HG03439 (cell line): ENCODE results near the gene VAV2.
"Not testable (repeated sequence)": the region's sequence is repeated elsewhere in the genome, so short reads cannot be mapped to it uniquely, and the experiment has no call there.

Experiments
- ATAC-seq: cut with Tn5 transposase; IDR thresholded peaks from one replicate; pipeline ENCODE4 v1.9.1; 2021; ENCODE audit warnings: mild to moderate bottlenecking, moderate library complexity; ENCODE audit not compliant: unreplicated experiment

Gene VAV2

DNA sequence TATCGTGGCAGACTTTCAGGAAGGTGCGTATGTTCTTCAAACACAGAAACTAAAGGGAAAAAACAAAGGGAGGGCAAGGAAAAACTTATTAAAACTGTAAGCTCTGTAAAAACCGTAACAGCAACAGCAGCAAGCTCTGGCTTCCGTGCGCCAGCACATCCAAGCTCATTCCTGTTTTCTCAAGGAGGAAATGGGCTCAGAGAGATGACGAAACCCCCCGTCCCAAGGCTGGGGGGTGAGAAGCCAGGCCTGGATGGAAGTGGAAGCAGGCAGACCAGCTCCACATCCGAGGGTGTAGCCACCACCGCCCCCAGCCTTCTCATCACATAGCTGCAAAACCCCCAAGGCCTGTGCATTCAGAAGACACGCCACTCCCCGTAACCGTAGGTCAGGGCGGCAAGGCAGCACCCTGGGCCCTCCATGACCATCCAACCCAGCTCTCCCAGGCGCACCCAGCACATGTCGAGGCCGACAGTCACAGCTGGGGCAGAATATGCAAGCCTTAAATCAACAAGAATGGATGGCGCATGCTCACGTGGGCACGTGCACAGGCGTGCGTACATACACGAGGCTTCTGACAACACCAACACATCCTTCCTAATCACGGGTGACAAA is 52.8 kb downstream of the VAV2 start:
- no peak for ATAC-seq

DNA sequence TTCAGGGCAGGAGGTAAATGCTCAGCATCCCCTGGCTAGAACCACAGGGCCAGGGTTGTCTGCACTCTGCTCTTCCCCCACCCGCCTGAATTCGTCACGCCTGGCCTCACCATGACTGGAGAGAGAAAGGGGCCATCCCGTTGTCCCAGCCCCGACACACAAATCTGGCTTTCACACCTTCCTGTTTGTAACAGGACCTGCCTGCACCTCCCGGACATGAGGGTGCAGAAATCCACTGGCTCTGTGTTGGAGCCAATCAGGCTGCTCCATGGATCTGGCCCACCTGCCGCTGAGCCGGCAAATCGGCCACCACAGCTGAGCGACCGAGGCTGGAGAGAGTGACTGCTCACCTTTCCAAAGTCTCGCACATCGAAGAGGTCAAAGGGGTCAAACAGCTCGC is 53.4 kb downstream of the VAV2 start:
- no peak for ATAC-seq

- no peak for ATAC-seq
These were observed 54.0 kb downstream of the VAV2 start for GRCh38 chr9:133938086-133938485.

DNA sequence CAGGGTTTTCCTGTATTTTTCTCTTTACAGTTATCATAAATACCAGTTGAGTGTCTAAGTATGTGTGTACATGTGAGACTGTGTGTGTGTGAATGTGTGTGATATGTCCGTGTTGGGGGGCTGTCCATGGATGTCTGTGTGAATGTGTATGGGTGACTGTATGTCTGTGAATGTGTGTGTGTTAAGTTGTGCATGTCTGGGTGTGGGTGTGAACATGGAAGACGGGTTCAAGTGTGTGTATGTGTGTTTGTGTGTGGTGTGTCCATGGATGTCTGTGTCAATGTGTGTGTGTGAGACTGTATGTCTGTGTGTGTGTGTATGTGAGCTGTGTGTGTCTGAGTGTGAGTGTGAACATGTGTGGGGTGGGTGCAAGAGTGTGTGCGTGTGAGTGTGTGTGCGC is 55.0 kb downstream of the VAV2 start:
- no peak for ATAC-seq

DNA sequence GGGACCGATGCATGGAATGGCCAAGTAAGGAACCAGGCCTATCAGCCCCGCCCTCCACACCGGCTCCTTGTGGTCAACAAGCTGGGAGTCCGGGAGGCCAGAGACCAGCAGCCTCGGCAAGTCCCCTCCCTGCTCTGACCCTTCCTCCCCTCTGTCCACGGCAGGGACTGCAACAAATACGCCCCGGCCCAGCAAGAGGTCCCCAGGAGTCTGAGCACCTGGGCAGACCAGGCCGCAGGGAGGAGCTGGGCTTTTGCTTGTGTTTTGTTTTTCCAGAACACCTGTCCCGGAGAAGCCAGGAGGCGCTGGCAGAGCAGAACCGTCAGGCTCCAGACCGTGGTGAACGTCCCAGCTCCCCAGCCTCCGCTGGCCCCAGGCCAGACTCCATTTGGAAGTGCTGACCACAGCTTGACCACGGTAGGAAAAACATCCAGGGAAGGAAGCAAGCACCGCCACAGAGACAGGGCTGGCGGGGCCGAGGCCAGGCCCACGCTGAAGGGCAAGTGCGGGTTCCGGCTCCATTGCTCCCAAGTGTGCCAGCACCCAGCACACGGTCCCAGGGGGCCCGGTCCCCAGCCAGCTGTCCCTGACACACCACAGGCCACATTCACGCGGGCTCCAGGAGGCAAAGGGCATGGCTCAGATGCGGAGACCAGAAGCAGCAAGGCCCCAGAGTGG is 56.7 kb downstream of the VAV2 start:
- ATAC-seq, result no peak

DNA sequence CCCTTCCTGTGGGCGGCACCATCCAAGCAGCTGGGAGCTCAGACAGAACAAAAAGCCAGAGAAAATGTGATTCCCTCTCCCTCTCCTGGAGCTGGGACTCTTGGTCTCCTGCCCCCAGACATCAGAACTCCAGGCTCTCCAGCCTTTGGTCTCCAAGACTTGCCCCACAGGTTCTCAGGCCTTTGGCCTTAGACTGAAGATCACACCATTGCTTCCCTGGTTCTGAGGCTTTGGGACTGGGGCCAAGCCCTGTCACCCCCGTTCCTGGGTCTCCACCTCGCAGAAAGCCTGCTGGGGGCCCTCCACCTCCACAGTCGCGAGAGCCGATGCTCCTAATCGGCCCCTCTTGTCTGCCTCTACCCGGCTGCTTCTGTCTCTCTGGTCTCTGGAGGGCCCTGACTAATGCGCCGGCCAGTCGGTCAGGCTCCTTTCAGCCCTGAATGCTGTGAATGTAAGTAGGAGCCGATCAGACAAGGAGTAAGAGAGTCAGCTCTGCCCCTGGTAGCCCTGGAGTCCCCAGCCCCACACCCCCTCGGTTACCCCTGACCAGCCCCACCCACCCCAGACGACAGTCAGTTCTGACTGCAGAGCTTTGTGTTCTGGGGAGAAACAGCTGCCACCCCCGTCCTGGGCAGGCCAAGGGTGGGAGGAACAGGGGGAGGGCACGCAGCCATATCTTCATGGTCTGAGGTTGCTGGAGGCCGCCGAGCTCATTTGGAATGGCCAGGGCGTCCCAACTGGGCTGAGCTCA is 57.5 kb downstream of the VAV2 start:
- no peak for ATAC-seq

DNA sequence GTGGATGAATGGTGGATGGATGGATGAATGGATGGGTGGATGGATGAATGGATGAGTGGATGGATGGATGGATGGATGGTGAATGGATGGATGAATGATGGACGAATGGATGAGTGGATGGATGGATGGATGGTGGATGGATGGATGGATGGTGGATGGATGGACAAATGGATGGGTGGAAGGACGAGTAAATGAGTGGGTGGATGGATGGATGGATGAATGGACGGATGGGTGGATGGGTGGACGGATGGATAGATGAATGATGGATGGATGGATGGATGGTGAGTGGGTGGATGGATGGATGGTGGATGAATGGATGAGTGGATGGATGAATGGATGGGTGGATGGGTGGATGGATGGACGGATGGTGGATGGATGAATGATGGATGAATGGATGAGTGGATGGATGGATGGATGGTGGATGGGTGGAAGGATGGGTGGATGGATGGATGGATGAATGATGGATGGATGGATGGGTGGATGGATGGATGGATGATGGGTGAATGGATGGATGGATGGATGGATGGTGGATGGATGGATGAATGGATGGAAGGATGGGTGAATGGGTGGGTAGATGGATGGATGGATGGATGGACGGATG is 58.6 kb downstream of the VAV2 start:
- ATAC-seq, result no peak

DNA sequence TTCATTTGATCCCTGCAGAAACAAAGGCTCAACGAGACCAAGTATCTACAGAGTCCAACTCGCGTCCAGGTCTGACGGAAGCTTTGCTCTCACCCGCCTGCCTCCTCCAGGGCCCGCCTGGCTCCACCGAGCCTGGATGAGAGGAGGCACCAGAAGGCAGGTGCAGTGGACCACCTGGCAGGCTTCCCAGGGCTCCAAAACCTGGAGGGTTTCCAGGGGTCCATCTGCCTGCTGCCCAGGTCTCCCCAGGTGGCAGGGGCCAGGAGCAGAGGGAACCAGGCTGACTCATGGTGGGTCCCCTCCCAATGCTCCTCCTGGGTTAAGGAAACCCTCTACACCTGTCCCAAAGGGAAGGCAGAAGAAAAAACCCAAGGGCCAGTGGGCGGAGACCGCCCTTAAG is 59.5 kb downstream of the VAV2 start:
- no peak for ATAC-seq

GRCh38 chr9:133932181-133932580 is 59.9 kb downstream of the VAV2 start:
- ATAC-seq, result no peak

GRCh38 chr9:133930682-133931485 is 61.2 kb downstream of the VAV2 start:
- ATAC-seq, result no peak

GRCh38 chr9:133930046-133930681 is 62.0 kb downstream of the VAV2 start:
- no peak for ATAC-seq

DNA sequence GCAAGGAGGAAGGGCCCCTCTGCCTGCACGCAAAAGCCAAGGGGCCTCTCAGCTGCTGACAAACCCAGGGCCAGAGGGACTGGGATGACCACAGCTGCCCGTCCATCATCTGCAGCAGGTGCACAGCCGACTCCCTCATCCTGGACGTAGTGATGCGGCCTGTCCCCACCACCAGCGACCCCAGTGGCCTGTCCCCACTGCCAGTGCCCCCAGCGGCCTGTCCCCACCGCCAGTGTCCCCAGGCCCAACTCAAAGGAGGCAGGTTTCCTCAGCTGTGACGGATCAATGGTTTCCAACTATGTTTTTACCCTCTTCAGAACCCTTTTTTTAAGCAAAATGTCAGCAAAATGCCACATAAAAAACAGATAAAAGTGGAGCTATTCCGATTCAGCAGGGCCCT is 62.5 kb downstream of the VAV2 start:
- ATAC-seq, result no peak

DNA sequence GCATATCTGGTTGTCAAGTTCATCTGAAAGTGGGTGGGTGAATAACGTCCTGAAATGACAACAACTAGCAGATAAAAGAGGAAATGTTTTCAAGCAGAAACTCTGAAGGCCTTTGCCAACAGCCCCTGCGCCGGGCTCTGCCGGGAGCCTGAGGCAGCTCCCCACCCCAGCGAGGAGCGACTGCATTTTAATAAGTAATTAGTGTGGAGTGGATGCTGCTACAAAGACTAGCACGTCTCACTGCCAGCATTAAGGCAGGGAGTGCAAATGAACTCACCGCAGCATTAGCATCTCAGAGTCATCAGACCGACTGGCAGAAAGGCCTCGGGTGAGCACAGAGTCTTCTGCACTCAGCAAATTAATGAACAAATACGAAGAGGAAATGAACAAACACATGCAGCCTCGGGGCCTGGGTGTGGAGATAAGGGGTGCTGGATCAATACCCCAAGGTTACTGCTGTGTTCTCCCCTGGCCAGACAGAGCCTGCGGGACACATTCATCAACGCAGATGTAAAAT is 63.8 kb downstream of the VAV2 start:
- ATAC-seq, result no peak

GRCh38 chr9:133927041-133927440 is 65.1 kb downstream of the VAV2 start:
- no peak for ATAC-seq

GRCh38 chr9:133926165-133926856 is 65.8 kb downstream of the VAV2 start:
- no peak for ATAC-seq

- ATAC-seq, result no peak
These were observed 67.7 kb downstream of the VAV2 start for GRCh38 chr9:133924453-133924852.

GRCh38 chr9:133923608-133924007 is 68.5 kb downstream of the VAV2 start:
- not testable (repeated sequence) for ATAC-seq

DNA sequence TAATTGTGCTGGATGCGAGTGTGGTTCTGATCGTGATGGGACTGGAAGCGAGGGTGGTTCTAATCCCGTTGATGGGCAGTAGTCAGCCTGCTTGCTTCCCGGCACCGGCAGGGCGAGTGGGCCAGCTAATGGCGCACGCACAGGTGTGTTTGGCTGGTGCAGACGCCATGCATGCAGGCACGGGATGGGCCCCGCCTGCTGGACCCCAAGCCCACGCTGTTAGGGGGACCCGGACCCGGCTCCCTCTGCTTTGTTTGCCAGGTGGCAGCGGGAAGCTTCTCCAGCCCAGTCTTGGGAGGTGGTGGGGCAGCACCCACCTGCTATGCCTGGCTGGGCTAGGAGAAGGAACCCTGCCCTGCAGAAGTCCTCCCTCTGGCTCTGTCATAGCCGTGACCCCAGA is 70.3 kb downstream of the VAV2 start:
- no peak for ATAC-seq

DNA sequence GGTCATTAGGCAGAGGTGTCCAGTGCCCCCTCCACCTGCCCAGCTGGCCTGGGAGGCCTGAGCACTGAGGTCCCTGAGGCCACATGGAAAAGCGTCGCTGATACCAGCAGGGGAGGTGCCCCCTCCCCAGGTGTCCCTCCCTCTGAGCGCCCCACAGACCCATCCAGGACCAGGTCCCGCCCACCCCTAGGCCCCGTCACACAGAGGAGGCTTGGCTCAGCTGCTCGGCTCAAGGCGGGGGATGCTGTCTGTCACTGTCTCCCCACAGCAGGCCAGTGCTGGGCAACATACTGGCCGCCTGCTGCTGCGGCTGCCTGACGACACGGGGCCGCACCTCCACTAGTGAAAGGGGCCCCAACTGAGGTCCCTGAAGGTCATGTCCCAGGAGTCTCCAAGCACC is 71.7 kb downstream of the VAV2 start:
- no peak for ATAC-seq
